Tongue (tissue), 2 donors: ENCODE data around the gene ARID5A. TPM values are rescaled to one million over a fixed set of nuclear protein-coding genes. Genes with fewer than 3 reads are reported as not detected.
"Not testable (repeated sequence)": the region's sequence is repeated elsewhere in the genome, so short reads cannot be mapped to it uniquely, and the experiment has no call there.

Experiments used
- DNase-seq: peaks from one replicate; pipeline ENCODE4 v3.0.0-alpha.2; 2015
- total RNA-seq: library from RNA; depleted of rRNA; stranded (reverse); fragments of >200 nt; gene quantifications from one replicate; pipeline ENCODE4 v1.2.3, GENCODE V29; 2014

ARID5A gene
- total RNA-seq, 1 donor from 2014 or later, result 21.1 TPM

- not testable (repeated sequence) for DNase-seq
These were observed 20.9 kb downstream of the ARID5A start for GRCh38 chr2:96557421-96557820.

GRCh38 chr2:96558061-96558460 lies 21.5 kb downstream of the ARID5A start:
- no peak for DNase-seq

GRCh38 chr2:96558485-96558884 lies 21.9 kb downstream of the ARID5A start:
- no peak for DNase-seq

- no peak for DNase-seq
These were observed 27.5 kb downstream of the ARID5A start for GRCh38 chr2:96564026-96564425.

GRCh38 chr2:96564563-96564962 lies 28.0 kb downstream of the ARID5A start:
- no peak for DNase-seq

GRCh38 chr2:96565111-96565510 lies 28.6 kb downstream of the ARID5A start:
- no peak for DNase-seq

GRCh38 chr2:96568094-96568493 lies 31.5 kb downstream of the ARID5A start:
- no peak for DNase-seq

- no peak for DNase-seq
These were observed 37.8 kb downstream of the ARID5A start for GRCh38 chr2:96574364-96574763.

- DNase-seq, result no peak
These were observed 39.4 kb downstream of the ARID5A start for GRCh38 chr2:96575785-96576456.

- no peak for DNase-seq
These were observed 40.9 kb downstream of the ARID5A start for GRCh38 chr2:96577501-96577900.

- DNase-seq, result no peak
These were observed 42.2 kb downstream of the ARID5A start for GRCh38 chr2:96578731-96579130.

GRCh38 chr2:96579422-96579821 lies 42.9 kb downstream of the ARID5A start:
- DNase-seq, result no peak

- no peak for DNase-seq
These were observed 44.2 kb downstream of the ARID5A start for GRCh38 chr2:96580771-96581170.

- DNase-seq, result no peak
These were observed 47.5 kb downstream of the ARID5A start for GRCh38 chr2:96584017-96584416.

GRCh38 chr2:96587843-96588242 lies 51.3 kb downstream of the ARID5A start:
- DNase-seq, result no peak

- DNase-seq, result no peak
These were observed 54.5 kb downstream of the ARID5A start for GRCh38 chr2:96591054-96591453.

- DNase-seq, result no peak
These were observed 54.9 kb downstream of the ARID5A start for GRCh38 chr2:96591494-96591893.

- DNase-seq, result no peak
These were observed 57.7 kb downstream of the ARID5A start for GRCh38 chr2:96594282-96594681.

GRCh38 chr2:96594691-96595152 lies 58.2 kb downstream of the ARID5A start:
- DNase-seq, result no peak

- DNase-seq, result no peak
These were observed 60.0 kb downstream of the ARID5A start for GRCh38 chr2:96596596-96596995.

- DNase-seq, result no peak
These were observed 63.4 kb downstream of the ARID5A start for GRCh38 chr2:96599941-96600340.

- DNase-seq, result no peak
These were observed 65.1 kb downstream of the ARID5A start for GRCh38 chr2:96601382-96602292.
